Stimulated activated CD8-positive, alpha-beta memory T cell treated with anti-CD3 and anti-CD28 coated beads, Interleukin-12 subunit alpha, Interleukin-12 subunit beta, amount 100 ng/mL, for 1 hour (primary cell): ENCODE results near the gene CSH1.
"Not testable (repeated sequence)": the region's sequence is repeated elsewhere in the genome, so short reads cannot be mapped to it uniquely, and the experiment has no call there.

Experiments
- DNase-seq: peaks from one replicate; pipeline ENCODE4 v3.0.0-alpha.2; 2020; ENCODE audit warnings: low read depth

Gene CSH1

GRCh38 chr17:63896524-63897354 is at the start of gene CSH1:
Gene CSH1, minus strand, starts transcription at chr17:63896574. Its CDS starts 63 bp downstream, at chr17:63896511.
- DNase-seq, result not testable (repeated sequence)

GRCh38 chr17:63945784-63946439 is 49.5 kb upstream of the CSH1 start:
- DNase-seq, result no peak

GRCh38 chr17:63944736-63945499 is 48.5 kb upstream of the CSH1 start:
- no peak for DNase-seq

- no peak for DNase-seq
These were observed 47.4 kb upstream of the CSH1 start for GRCh38 chr17:63943745-63944144.

- DNase-seq, result no peak
These were observed 46.1 kb upstream of the CSH1 start for GRCh38 chr17:63942309-63942985.

GRCh38 chr17:63941751-63942150 is 45.4 kb upstream of the CSH1 start:
- DNase-seq, result no peak

GRCh38 chr17:63941162-63941561 is 44.8 kb upstream of the CSH1 start:
- no peak for DNase-seq

- no peak for DNase-seq
These were observed 44.2 kb upstream of the CSH1 start for GRCh38 chr17:63940584-63940983.

- no peak for DNase-seq
These were observed 43.5 kb upstream of the CSH1 start for GRCh38 chr17:63939884-63940283.

GRCh38 chr17:63939401-63939800 is 43.0 kb upstream of the CSH1 start:
- DNase-seq, result no peak

GRCh38 chr17:63937920-63938319 is 41.5 kb upstream of the CSH1 start:
- no peak for DNase-seq

- no peak for DNase-seq
These were observed 40.9 kb upstream of the CSH1 start for GRCh38 chr17:63937319-63937718.

- no peak for DNase-seq
These were observed 38.1 kb upstream of the CSH1 start for GRCh38 chr17:63934183-63935112.

- DNase-seq, result no peak
These were observed 37.2 kb upstream of the CSH1 start for GRCh38 chr17:63933598-63933997.

- no peak for DNase-seq
These were observed 36.3 kb upstream of the CSH1 start for GRCh38 chr17:63932721-63933120.

- DNase-seq, result no peak
These were observed 35.7 kb upstream of the CSH1 start, which contains the start of gene CD79B for GRCh38 chr17:63931981-63932561. Gene CD79B, minus strand, starts transcription at chr17:63932331. Its CDS starts 70 bp downstream, at chr17:63932261.

- peak; percentile 35 for DNase-seq
These were observed 34.7 kb upstream of the CSH1 start for GRCh38 chr17:63930951-63931575.

GRCh38 chr17:63929860-63930766 is 33.7 kb upstream of the CSH1 start:
- DNase-seq, result no peak
